Measurements from ENCODE around the gene LILRB4. TPM values are rescaled to one million over a fixed set of nuclear protein-coding genes. Genes with fewer than 3 reads are reported as not detected.
"Not testable (repeated sequence)": the region's sequence is repeated elsewhere in the genome, so short reads cannot be mapped to it uniquely, and the experiment has no call there.

Gene LILRB4
- total RNA-seq, 1 donor from 2014 or later: 0.44 TPM

- H3K9me3 Mint-ChIP-seq (ENCODE audit: unreplicated experiment): peaks cover 10% of the 10 kb centered on the region
- no peak for TF ChIP-seq CTCF (IDR thresholded peaks at IDR 0.05; ENCODE audit: partially characterized antibody, unreplicated experiment)
- DNase-seq: no peak
- H3K4me3 Mint-ChIP-seq (ENCODE audit: unreplicated experiment): no peak overlapping the region
- H3K27me3 Mint-ChIP-seq (ENCODE audit: unreplicated experiment): no peaks in the 10 kb centered on the region
- H3K27ac Mint-ChIP-seq (ENCODE audit: unreplicated experiment): no peak overlapping the region
- peaks cover 8% of the 10 kb centered on the region for H3K36me3 Mint-ChIP-seq (ENCODE audit: unreplicated experiment)
- no peaks in the 10 kb centered on the region for H3K4me1 Mint-ChIP-seq (ENCODE audit: low read depth, unreplicated experiment)
Measured at GRCh38 chr19:54709212-54709948, 46.6 kb downstream of the LILRB4 start.

GRCh38 chr19:54709956-54710355 lies 47.2 kb downstream of the LILRB4 start:
- not testable (repeated sequence) for H3K36me3 Mint-ChIP-seq (ENCODE audit: unreplicated experiment); H3K9me3 Mint-ChIP-seq (ENCODE audit: unreplicated experiment); H3K4me1 Mint-ChIP-seq (ENCODE audit: low read depth, unreplicated experiment); DNase-seq; H3K4me3 Mint-ChIP-seq (ENCODE audit: unreplicated experiment); H3K27ac Mint-ChIP-seq (ENCODE audit: unreplicated experiment); H3K27me3 Mint-ChIP-seq (ENCODE audit: unreplicated experiment)

Small RNAs within 50 kb of the gene (microRNA-seq; reads per million reads assigned to microRNA genes)
- gene MIR8061 (ENCODE audit: unreplicated experiment): not detected

Other genes with a start within 250 kb of the LILRB4 start
- 2.9 TPM for gene TTYH1, start 247.5 kb upstream of the LILRB4 start, total RNA-seq (ENCODE audit: unreplicated experiment)
- gene LENG8, start 213.8 kb upstream of the LILRB4 start, total RNA-seq (ENCODE audit: unreplicated experiment): 278 TPM
- 4.7 TPM for gene LENG9, start 199.2 kb upstream of the LILRB4 start, total RNA-seq (ENCODE audit: unreplicated experiment)
- gene CDC42EP5, start 189.7 kb upstream of the LILRB4 start, total RNA-seq (ENCODE audit: unreplicated experiment): not detected
- gene LAIR2, start 160.2 kb upstream of the LILRB4 start, total RNA-seq (ENCODE audit: unreplicated experiment): not detected
- gene LILRA2, start 89.2 kb upstream of the LILRB4 start, total RNA-seq (ENCODE audit: unreplicated experiment): not detected
- gene LILRA1, start 69.4 kb upstream of the LILRB4 start, total RNA-seq (ENCODE audit: unreplicated experiment): not detected
- gene LILRB1, start 32.5 kb upstream of the LILRB4 start, total RNA-seq (ENCODE audit: unreplicated experiment): 0.22 TPM
- not detected for gene KIR3DL3, start 61.5 kb downstream of the LILRB4 start, total RNA-seq (ENCODE audit: unreplicated experiment)
- gene KIR2DL3, start 75.5 kb downstream of the LILRB4 start, total RNA-seq (ENCODE audit: unreplicated experiment): not detected
- not detected for gene KIR2DL1, start 106.8 kb downstream of the LILRB4 start, total RNA-seq (ENCODE audit: unreplicated experiment)
- not detected for gene KIR2DL4, start 140.6 kb downstream of the LILRB4 start, total RNA-seq (ENCODE audit: unreplicated experiment)
- gene KIR3DL1, start 153.5 kb downstream of the LILRB4 start, total RNA-seq (ENCODE audit: unreplicated experiment): not detected
- gene KIR2DS4, start 169.7 kb downstream of the LILRB4 start, total RNA-seq (ENCODE audit: unreplicated experiment): not detected
- gene KIR3DL2, start 187.5 kb downstream of the LILRB4 start, total RNA-seq (ENCODE audit: unreplicated experiment): not detected
- gene FCAR, start 211.2 kb downstream of the LILRB4 start, total RNA-seq (ENCODE audit: unreplicated experiment): not detected
- gene NCR1, start 243.2 kb downstream of the LILRB4 start, total RNA-seq (ENCODE audit: unreplicated experiment): not detected